H4 (cell line): Measurements from ENCODE around the gene C1QB. TPM values are rescaled to one million over a fixed set of nuclear protein-coding genes. Genes with fewer than 3 reads are reported as not detected.
"Not testable (repeated sequence)": the region's sequence is repeated elsewhere in the genome, so short reads cannot be mapped to it uniquely, and the experiment has no call there.

ENCODE experiments used
- DNase-seq: peaks from one replicate; pipeline ENCODE4 v3.0.0-alpha.2; 2015; ENCODE audit warnings: low spot score
- total RNA-seq: library from RNA; depleted of rRNA; stranded (reverse); fragments of >200 nt; shearing (Covaris generic); gene quantifications from 2 replicates; pipeline ENCODE4 v1.2.3, GENCODE V29; 2014; rRNA removed

The C1QB gene
- total RNA-seq, 1 experiment from 2014 or later = not detected

GRCh38 chr1:22694172-22694571 lies 41.1 kb downstream of the C1QB start:
- no peak for DNase-seq

DNA sequence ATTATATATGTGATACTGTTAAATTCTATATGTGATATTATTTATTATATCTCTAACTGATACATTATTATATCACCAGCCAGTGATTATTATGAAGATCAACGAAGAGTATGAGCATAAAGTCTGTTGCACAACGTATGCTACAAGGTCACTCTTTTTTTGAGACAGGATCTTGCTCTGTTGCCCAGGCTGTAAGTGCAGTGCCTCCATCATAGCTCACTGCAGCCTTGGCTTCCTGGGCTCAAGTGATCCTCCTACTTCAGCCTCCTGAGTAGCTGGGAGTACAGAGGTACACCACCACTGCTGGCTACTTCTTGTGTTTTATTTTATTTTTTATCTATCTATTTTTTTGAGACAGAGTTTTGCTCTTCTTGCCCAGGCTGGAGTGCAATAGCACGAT lies 43.6 kb downstream of the C1QB start:
- no peak for DNase-seq

GRCh38 chr1:22697980-22698379 lies 44.9 kb downstream of the C1QB start:
- DNase-seq = no peak

DNA sequence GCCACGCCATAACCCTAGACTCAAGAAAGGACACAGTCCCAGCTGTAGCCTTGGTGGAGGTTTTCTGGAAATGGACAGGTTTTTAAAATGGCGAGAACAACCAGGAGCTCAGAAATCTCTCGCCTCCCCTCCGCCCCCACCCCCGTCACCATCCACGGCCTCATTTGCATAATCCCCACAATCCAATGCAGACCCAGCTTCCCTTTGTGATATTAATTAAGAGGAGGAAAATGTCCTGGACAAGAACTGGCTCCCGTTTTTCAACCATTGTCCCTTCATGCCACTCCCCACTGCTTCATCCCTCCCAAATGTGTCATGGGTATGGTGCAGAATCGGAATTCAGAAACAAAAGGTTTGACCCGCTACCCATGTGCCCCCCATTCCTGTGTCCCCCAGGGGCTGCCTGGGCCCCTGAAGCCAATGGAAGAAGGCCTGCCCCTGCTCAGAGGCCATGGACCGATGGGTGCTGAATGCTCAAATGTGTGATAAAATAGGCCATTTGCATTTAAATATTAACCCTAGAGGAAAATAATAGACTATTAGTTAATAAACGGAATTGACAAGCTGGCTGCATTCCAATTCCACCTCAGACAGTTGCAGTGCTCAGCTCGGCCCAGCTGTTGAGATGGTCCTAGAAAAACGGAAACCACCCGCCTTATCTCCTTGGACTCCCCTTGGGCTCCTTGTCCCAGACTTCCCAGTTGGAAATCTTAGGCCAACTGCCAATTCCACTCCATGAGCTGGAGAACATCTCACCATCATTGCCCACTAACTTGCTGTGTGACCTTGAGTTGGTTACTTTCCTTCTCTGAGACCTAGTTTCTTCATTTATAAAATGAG lies 46.9 kb downstream of the C1QB start:
- no peak for DNase-seq

DNA sequence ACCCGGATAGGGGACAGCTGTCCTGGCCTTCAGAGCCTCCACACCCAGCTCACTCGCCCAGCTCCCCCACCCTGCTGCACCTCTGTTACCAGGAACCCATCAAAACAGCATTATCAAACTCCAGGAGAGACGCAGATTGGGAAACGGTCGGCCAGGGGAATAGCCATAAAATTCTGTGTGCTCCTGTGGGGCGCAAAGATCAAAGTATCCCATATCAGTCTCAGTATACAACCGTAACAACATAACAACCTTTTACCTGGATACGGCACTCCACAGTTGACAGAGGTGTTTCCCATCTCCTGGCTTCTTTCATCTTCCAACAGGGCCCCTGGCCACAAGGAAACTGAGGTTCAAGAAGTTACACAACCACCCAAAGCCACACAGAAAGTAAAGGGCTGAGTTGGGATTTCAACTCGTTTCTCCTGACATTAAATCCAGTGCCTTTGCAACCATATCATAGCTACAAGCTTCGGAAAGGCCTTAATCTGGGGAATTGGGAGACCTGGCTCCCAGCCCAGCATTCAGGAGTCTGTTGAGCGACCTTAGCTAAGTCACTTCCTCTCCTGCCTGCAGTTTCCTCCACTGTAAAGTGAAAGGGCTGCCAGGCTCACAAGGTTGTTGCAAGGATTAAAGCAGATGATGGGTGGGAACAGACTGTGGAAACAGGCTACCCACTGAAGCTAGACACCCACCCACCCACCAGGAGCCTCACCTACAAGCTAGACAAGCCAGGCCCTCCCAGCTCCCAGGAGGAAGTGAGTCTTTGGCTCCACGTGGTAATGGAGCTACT lies 49.5 kb downstream of the C1QB start:
- no peak for DNase-seq

- DNase-seq = peak; percentile 83
Observed at GRCh38 chr1:22704440-22705067, 51.5 kb downstream of the C1QB start.

- DNase-seq = no peak
Observed at GRCh38 chr1:22705586-22705985, 52.5 kb downstream of the C1QB start.

GRCh38 chr1:22706100-22706499 lies 53.1 kb downstream of the C1QB start:
- not testable (repeated sequence) for DNase-seq

DNA sequence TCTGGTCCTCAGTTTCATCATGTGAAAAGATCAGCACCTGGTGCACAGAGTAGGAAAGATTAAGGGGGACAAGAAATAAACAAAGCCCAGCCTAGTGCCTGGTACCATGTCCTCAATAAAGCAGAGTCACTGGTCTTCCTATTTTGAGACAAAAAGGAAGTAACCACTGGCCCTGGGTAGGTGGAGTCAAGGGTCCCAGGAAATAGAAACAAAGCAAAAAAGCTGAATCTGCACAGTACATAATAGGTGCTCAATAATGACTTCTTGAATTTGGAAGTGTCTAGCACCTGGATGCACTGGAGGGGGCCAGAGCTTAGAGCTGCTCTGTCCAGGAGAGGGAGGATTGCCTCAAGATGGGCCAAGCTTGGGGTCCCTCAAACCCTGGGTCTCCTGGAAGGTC lies 55.7 kb downstream of the C1QB start:
- no peak for DNase-seq

DNA sequence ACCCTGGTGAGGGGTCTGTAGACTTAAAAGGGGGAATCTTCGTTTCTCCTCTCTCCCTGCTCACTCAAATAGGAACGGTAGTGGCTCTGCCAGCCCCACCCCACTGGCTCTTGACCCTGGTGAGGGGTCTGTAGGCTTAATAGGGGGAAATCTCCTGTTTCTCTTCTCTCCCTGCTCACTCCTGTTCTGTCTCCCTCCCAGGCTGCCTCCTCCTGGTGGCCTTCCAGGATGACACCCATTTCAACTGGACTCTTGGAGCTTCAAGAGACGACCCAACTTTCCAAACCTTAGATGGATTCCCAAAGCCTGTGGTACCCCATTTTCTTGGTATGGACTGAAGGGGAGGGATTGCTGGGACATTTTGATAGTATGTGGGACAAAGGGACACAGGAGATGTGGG lies 56.2 kb downstream of the C1QB start:
- no peak for DNase-seq

DNA sequence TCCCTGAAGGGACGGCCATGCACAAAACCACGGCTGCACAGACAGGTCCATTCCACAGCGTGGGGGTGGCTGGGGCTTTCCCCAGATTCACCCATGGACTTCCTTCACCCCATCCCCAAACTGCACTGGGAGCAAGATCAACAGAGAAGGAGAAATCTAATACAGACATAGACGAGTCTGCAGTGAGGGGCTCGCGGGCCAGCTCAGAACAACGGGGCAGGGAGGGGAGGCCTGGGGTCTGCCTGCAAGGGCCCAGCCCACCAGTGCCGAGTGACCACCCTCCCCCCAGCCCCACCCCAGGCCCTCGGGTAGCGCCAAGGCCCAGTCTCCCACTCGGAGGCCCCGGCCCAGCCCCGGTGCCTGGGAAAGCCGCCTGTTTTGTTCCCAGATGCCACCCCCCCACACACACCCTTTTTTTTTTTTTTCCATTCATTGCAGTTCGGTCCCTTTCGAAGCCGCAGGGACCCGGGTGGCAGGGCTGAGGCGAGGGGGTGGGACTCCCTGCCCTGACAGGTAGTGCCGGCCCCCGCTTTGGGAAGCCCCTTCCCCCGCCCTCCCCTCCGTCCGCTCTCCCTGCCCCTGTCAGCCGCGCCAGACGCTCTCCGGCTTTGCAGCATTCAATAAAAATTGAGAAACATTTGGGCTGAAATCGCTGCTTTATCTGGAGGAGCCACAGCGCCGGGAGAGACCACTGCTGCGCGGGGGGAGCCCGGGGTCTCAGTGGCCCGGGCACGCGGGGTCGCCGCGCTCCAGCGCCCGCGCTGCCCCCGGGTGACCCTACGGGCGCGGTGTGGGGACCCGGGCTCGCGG lies 57.1 kb downstream of the C1QB start:
- DNase-seq = peak; percentile 39

DNA sequence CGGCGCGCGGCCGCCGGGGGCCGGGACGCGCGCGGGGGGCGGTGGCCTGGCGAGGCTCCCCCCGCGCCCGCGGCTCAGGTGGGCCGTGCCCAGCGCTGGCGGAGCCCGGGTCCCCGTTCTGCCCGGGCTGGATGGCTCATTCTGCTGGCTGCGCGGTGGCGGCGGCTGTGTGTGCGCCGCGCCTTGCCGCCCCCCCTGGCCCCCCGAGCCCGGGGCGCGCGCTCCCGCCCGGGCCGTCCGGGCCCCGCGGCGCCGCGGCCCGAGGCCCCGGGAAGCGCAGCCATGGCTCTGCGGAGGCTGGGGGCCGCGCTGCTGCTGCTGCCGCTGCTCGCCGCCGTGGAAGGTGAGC lies 57.6 kb downstream of the C1QB start, which contains the start of gene EPHB2:
Gene EPHB2, plus strand, starts transcription at position 139 of the 349 bp plus-strand sequence. Its CDS starts 144 bp downstream, at position 283.
- DNase-seq = peak; percentile 35

DNA sequence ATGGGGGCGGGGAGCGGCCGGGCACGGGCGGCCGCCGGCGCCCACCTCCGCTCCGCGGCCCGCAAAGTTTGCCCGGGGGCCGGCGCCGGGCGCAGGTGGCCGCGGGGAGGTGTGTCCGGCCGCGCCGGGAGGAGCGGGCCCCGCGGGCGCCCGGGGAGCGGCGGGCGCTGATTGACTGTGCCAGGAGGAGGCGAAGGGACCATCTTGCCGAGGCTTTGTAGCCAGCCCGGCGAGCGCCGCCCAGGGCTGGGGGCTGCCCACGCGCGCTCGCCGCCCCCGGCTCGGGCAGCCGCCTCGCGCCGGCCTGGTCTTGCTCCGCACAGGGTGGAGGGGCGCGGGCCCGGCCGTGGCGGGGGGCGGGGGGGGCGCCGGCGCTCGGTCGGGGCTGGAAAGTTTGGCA lies 58.0 kb downstream of the C1QB start:
- no peak for DNase-seq

Other genes with a start within 250 kb of the C1QB start
- 12.1 and 14.0 TPM in 2 replicates for gene ZBTB40, start 201.4 kb upstream of the C1QB start, total RNA-seq
- 0.31 and 1.6 TPM in 2 replicates for gene EPHA8, start 89.7 kb upstream of the C1QB start, total RNA-seq
- not detected in 2 replicates for gene C1QA, start 16.6 kb upstream of the C1QB start, total RNA-seq
- gene C1QC, start 9.6 kb upstream of the C1QB start, total RNA-seq = not detected in 2 replicates
- gene EPHB2, start 57.6 kb downstream of the C1QB start, total RNA-seq = 55.5 and 70.9 TPM in 2 replicates